DMS114 treated with DMSO at 0.1 percent for 48 hours (cell line): Measurements from ENCODE around the gene PRMT1.

Experiments used
- DNase-seq: peaks from one replicate; lab custom pipeline; 2025; ENCODE audit not compliant: unreplicated experiment; lab: John Stamatoyannopoulos, UW

The PRMT1 gene

GRCh38 chr19:49687566-49688316, 10.7 kb downstream of the PRMT1 start:
- DNase-seq: peak; percentile 38

GRCh38 chr19:49688531-49689132, 11.6 kb downstream of the PRMT1 start:
- DNase-seq: no peak

GRCh38 chr19:49689133-49690078, 12.3 kb downstream of the PRMT1 start, which contains the start of gene ADM5:
Gene ADM5, plus strand, starts transcription at chr19:49689594. Its CDS starts 244 bp downstream, at chr19:49689838.
- DNase-seq: no peak

- DNase-seq: no peak
Measured at GRCh38 chr19:49690079-49690655, 13.1 kb downstream of the PRMT1 start.

- DNase-seq: peak; percentile 76
Measured at GRCh38 chr19:49690656-49691242, 13.7 kb downstream of the PRMT1 start, which contains the start of gene CPT1C. Gene CPT1C, plus strand, starts transcription at chr19:49691116. Its CDS starts 1,137 bp downstream, at chr19:49692253.

- DNase-seq: peak; percentile 40
Measured at GRCh38 chr19:49691243-49692146, 14.4 kb downstream of the PRMT1 start.

GRCh38 chr19:49692147-49692506, 15.1 kb downstream of the PRMT1 start:
- no peak for DNase-seq

- DNase-seq: no peak
Measured at GRCh38 chr19:49696115-49696514, 19.0 kb downstream of the PRMT1 start.

- DNase-seq: no peak
Measured at GRCh38 chr19:49696865-49697264, 19.8 kb downstream of the PRMT1 start.

- DNase-seq: no peak
Measured at GRCh38 chr19:49699364-49699763, 22.3 kb downstream of the PRMT1 start.

- no peak for DNase-seq
Measured at GRCh38 chr19:49700563-49700962, 23.5 kb downstream of the PRMT1 start.

- DNase-seq: no peak
Measured at GRCh38 chr19:49701271-49701786, 24.3 kb downstream of the PRMT1 start.

- DNase-seq: no peak
Measured at GRCh38 chr19:49704888-49705642, 28.0 kb downstream of the PRMT1 start.

GRCh38 chr19:49705919-49706318, 28.8 kb downstream of the PRMT1 start:
- DNase-seq: no peak

GRCh38 chr19:49710372-49710951, 33.4 kb downstream of the PRMT1 start:
- no peak for DNase-seq

GRCh38 chr19:49712397-49712859, 35.4 kb downstream of the PRMT1 start:
- DNase-seq: peak; percentile 65

- DNase-seq: no peak
Measured at GRCh38 chr19:49713236-49713845, 36.3 kb downstream of the PRMT1 start.

- DNase-seq: no peak
Measured at GRCh38 chr19:49716154-49716553, 39.1 kb downstream of the PRMT1 start.
